CD4-positive, alpha-beta T cell treated with Interleukin-1 beta for 1 hour (primary cell): ENCODE data around the gene SNTG2.
"Not testable (repeated sequence)": the region's sequence is repeated elsewhere in the genome, so short reads cannot be mapped to it uniquely, and the experiment has no call there.

Source experiments
- DNase-seq, 2 donors: peaks; one replicate each; pipeline ENCODE4 v3.0.0-alpha.2; 2020 to 2022

SNTG2 gene

GRCh38 chr2:1400943-1401735 is 450.5 kb downstream of the SNTG2 start:
- DNase-seq, result no peak

- DNase-seq, result no peak
Measured at GRCh38 chr2:1402064-1402463, 451.4 kb downstream of the SNTG2 start.

- DNase-seq, result no peak
Measured at GRCh38 chr2:1403565-1403964, 452.9 kb downstream of the SNTG2 start.

GRCh38 chr2:1405124-1405523 is 454.5 kb downstream of the SNTG2 start:
- no peak for DNase-seq

GRCh38 chr2:1405967-1406366 is 455.3 kb downstream of the SNTG2 start:
- DNase-seq, result no peak

GRCh38 chr2:1406434-1406833 is 455.8 kb downstream of the SNTG2 start:
- no peak for DNase-seq

- DNase-seq, result no peak
Measured at GRCh38 chr2:1407950-1408675, 457.5 kb downstream of the SNTG2 start.

GRCh38 chr2:1413156-1413710 is 462.6 kb downstream of the SNTG2 start, which contains the start of gene TPO:
TPO (plus strand) TSS chr2:1413463; CDS start chr2:1414409, 946 bp downstream.
- no peak for DNase-seq

GRCh38 chr2:1414121-1414520 is 463.5 kb downstream of the SNTG2 start:
- DNase-seq, result no peak

GRCh38 chr2:1414901-1415300 is 464.3 kb downstream of the SNTG2 start:
- not testable (repeated sequence) for DNase-seq

GRCh38 chr2:1415501-1415900 is 464.9 kb downstream of the SNTG2 start:
- DNase-seq, result no peak
